GM21786 (cell line): ENCODE results near the gene CA12.

Experiments
- ATAC-seq: cut with Tn5 transposase; IDR thresholded peaks from one replicate; pipeline ENCODE4 v1.9.1; 2021; ENCODE audit not compliant: unreplicated experiment

CA12 gene

GRCh38 chr15:63379492-63380150 is 2.0 kb downstream of the CA12 start:
- no peak for ATAC-seq

- no peak for ATAC-seq
Observed at GRCh38 chr15:63378946-63379345, 2.7 kb downstream of the CA12 start.

GRCh38 chr15:63374686-63375520 is 6.7 kb downstream of the CA12 start:
- ATAC-seq: no peak

- ATAC-seq: no peak
Observed at GRCh38 chr15:63373866-63374548, 7.6 kb downstream of the CA12 start.

- no peak for ATAC-seq
Observed at GRCh38 chr15:63373330-63373729, 8.3 kb downstream of the CA12 start.

GRCh38 chr15:63372753-63373152 is 8.9 kb downstream of the CA12 start:
- no peak for ATAC-seq

GRCh38 chr15:63372018-63372705 is 9.5 kb downstream of the CA12 start:
- ATAC-seq: no peak

- no peak for ATAC-seq
Observed at GRCh38 chr15:63371297-63371918, 10.2 kb downstream of the CA12 start.

GRCh38 chr15:63370764-63371163 is 10.9 kb downstream of the CA12 start:
- ATAC-seq: no peak

GRCh38 chr15:63369781-63370180 is 11.9 kb downstream of the CA12 start:
- no peak for ATAC-seq

GRCh38 chr15:63369296-63369695 is 12.3 kb downstream of the CA12 start:
- ATAC-seq: no peak

- no peak for ATAC-seq
Observed at GRCh38 chr15:63368503-63368902, 13.1 kb downstream of the CA12 start.

GRCh38 chr15:63367900-63368299 is 13.7 kb downstream of the CA12 start:
- ATAC-seq: no peak

- no peak for ATAC-seq
Observed at GRCh38 chr15:63367390-63367789, 14.3 kb downstream of the CA12 start.

GRCh38 chr15:63366451-63366850 is 15.2 kb downstream of the CA12 start:
- ATAC-seq: no peak

GRCh38 chr15:63365273-63365680 is 16.4 kb downstream of the CA12 start:
- ATAC-seq: no peak

GRCh38 chr15:63364399-63365272 is 17.0 kb downstream of the CA12 start:
- ATAC-seq: no peak

- no peak for ATAC-seq
Observed at GRCh38 chr15:63363292-63363691, 18.4 kb downstream of the CA12 start.

GRCh38 chr15:63362885-63363284 is 18.8 kb downstream of the CA12 start:
- no peak for ATAC-seq

- ATAC-seq: no peak
Observed at GRCh38 chr15:63362196-63362595, 19.4 kb downstream of the CA12 start.
